Measurements from ENCODE around the gene ABCG1.
"Not testable (repeated sequence)": the region's sequence is repeated elsewhere in the genome, so short reads cannot be mapped to it uniquely, and the experiment has no call there.

ABCG1 gene

GRCh38 chr21:42218836-42219605, at the start of gene ABCG1:
Gene ABCG1, plus strand, starts transcription at chr21:42219140. Its CDS starts 123 bp downstream, at chr21:42219263.
- DNase-seq (ENCODE audit: low spot score): peak; percentile 52

DNA sequence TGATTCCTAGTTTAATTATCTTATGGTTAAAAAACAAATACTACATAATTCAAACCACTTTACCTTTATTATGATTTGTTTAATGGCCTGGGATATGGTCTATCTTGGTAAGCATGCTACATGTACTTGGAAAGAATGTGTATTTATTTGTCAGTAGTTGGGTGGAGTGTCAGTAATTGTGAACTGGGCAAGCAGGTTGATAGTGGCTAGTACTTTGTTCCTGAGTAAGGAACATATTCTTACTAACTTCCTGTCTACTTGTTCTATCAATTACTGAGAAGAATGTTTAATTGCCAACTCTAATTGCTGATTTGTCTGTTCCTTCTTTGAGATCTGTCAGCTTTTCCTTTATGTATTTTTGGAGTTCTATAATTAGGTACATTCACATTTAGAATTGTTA, 49.2 kb upstream of the ABCG1 start:
- no peak for DNase-seq (ENCODE audit: low spot score)

DNA sequence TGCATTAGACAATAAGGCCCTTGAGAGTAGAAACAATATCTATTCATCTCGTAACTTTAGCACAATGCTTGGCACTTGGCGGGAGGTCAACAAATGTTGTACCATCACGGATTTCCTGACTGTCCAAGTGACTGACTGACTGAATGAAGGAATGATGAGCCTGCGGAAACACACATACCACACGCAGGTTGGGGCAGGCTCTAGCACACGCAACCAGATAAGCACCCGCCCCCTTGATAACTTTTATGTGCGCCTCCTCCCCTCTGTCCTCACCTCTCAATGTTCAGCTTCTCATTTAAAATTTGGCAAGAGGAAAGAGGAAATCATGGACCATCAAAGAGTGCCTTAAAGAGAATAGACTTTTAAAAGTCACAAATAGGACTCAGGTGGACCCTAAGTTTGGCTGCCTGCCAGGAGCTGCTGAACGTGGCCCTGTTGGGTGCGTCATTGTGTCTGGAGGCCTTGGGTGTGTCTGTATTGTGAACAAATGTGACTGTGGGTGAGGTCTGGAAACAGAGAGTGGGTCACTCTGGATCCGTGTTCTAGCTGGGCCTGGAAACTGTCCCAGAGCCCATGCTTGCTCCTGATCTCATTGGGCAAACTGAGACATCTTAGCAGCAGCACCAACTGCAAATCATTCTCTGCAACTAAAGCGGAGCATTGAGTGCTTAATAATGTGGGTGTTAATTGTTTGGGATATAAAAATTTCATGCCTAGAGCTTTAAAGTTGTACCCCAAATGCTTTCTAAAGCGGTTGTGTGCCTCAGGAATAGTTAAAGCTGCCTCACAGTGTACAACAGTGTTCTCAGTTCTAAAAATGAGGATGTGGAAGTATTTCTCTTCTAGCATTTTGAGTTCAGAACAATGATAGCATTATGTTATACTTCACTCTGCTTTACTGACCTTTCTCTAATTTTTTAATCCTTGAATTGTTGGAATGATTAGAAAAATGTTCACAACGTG, 47.6 kb upstream of the ABCG1 start:
- DNase-seq (ENCODE audit: low spot score): no peak

GRCh38 chr21:42172596-42173483, 46.1 kb upstream of the ABCG1 start:
- DNase-seq (ENCODE audit: low spot score): no peak

GRCh38 chr21:42174173-42174572, 44.8 kb upstream of the ABCG1 start:
- DNase-seq (ENCODE audit: low spot score): no peak

DNA sequence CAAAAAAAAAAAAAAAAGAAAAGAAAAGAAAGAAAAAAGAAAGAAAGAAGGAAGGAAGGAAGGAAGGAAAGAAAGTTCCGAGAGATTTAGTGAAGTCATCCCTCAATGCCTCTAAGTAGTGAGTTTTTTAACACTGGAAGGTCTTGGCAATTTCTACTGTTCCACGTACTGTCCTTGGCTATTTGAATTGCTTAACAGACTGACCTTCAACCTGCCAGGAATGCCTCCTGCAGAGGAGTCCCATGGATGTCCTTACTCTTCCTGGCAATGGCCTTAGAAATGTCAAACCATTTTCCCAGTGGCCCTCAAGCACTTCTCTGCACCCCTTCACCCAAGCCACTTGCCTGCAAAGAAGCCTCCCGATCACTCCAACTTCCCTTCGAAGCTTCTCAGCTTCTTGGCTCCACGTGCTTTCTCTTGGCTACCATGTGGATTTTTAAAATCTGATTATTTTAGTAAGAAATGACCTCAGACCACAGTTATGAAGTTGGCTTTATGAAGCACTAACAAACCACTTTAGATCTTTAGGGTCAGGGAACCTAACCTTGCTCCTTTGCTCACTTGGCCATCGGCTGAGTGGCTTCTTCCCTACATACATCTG, 43.7 kb upstream of the ABCG1 start:
- DNase-seq (ENCODE audit: low spot score): no peak

GRCh38 chr21:42176859-42177258, 42.1 kb upstream of the ABCG1 start:
- DNase-seq (ENCODE audit: low spot score): no peak

- DNase-seq (ENCODE audit: low spot score): no peak
These were observed 39.6 kb upstream of the ABCG1 start for GRCh38 chr21:42179316-42179715.

- not testable (repeated sequence) for DNase-seq (ENCODE audit: low spot score)
These were observed 38.9 kb upstream of the ABCG1 start for GRCh38 chr21:42180001-42180400.

DNA sequence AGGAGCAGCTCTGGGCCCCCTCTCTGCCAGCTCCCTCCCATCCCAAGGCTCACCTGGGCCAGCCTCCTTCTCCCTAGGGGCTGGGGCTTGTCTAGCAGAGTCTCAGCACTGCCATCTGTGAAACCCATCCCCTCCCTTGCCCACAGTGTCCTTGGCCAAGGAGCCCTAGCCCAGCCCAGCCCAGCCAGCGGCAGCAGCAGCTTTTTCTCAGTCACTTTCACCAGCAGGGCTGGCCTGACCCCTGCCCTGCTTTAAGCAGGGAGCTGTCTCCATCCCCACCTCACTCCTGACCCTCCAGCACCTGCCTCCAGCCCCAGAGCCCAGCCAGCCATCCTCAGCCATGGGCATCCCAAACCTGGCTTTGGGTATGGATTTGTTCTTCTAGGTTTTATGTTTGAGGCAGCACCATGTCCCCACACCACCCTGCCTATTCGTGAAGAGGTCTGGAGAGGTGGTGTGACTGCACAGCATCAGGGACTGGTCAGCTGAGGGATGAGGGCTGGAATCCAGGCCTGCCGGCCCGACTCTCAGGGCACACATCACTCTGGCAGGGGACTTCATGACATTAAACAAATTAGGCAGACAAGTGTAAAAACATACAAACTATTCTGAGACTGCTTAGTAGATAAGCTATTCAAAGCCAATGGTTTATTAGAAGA, 36.1 kb upstream of the ABCG1 start:
- no peak for DNase-seq (ENCODE audit: low spot score)

GRCh38 chr21:42183374-42184266, 35.3 kb upstream of the ABCG1 start:
- no peak for DNase-seq (ENCODE audit: low spot score)

GRCh38 chr21:42186591-42186990, 32.3 kb upstream of the ABCG1 start:
- DNase-seq (ENCODE audit: low spot score): no peak

GRCh38 chr21:42187976-42188653, 30.8 kb upstream of the ABCG1 start:
- DNase-seq (ENCODE audit: low spot score): peak; percentile 40

DNA sequence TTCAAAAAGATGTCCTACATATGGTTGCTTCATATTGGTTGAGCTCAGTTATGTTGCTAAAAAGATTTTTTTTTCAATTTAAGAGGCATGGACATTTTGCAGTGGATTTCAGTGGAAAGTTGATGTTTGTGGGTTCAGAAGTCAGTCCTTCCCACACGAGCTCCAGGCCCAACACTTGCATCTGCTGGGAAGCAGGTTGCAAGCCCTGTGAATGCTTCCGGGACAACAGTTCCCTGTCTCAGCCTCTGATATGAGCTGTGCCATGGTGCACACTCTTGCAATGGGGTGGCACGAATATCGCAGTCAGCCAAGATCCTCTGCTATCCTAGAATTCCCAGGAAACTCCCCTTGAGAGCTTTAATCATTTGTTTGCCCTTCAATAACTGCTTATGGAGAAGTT, 30.3 kb upstream of the ABCG1 start:
- no peak for DNase-seq (ENCODE audit: low spot score)

DNA sequence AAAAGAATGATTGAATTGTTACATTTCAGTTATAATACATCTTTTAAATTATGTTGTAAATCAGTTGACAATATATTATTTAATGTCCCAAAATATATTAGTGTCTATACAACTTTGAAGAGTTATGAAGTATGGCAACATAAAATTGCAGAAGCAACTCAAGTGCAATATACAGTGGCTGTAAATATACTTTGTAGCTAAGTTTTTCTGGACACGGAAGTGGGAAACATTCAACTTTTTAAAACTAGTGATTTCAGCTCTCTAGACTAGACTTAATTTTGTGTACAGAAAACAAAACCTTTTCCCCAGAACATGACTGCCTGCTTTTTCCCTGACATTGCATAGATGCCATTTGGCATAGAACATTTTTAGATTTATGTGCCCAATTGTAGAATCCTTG, 29.5 kb upstream of the ABCG1 start:
- DNase-seq (ENCODE audit: low spot score): no peak

DNA sequence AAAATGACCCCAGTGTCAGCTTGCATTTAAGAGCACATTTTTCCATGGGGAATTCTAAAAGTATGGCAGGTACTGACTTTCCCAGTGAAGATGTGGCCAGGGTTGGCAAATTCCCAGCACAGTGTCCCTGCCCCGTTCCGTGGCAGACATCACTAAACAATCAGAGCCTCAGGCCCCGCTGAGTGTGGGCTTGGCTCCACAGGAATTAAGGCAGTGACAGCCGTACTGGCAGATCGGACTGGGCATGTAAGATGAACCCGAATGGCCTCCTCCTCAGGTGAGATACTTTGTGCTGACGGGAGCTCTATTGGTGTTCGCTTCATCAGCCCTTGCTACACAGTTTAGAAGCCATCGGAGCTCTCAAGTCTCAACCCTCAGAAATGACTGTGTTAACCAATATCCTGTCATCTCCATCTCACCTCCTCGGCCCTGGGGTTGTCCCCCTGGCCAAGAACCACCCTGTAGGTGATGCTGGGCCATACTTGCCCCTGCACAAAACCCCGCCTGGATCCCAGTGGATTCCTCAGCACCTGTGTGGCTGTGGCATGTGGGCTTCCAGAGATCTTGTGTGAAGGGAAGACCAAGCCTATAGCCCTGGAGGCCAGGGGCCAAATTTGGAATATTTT, 29.0 kb upstream of the ABCG1 start:
- no peak for DNase-seq (ENCODE audit: low spot score)

GRCh38 chr21:42190486-42190863, 28.5 kb upstream of the ABCG1 start:
- no peak for DNase-seq (ENCODE audit: low spot score)

DNA sequence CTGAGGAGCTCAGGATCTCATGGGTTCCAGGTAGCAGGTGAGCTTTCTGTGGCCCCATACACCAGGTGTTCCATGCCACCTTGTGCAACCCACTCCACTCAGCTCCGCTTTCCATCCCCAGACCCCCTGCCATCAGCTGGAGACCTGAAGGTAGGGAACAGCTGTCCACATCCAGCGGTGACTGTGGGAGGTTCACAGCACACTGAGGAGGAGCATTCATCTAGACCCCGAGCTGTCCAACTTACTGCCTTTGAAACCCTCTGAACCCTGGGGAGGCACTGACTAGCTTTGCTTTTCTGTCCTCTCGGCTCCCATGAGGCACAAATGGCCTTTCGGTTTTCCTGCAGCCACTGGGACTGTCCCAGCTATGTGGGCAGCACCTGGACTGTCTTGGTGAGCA, 27.9 kb upstream of the ABCG1 start:
- no peak for DNase-seq (ENCODE audit: low spot score)

Data from GM03348 (cell line).